Nephron (organoid): ENCODE data around the gene TPRN.

Experiments
- H3K27ac Mint-ChIP-seq, 3 experiments: 2 replicates each; pipeline ENCODE4 v1.8.0; 2020; ENCODE audit warnings: mixed read lengths in 3 of 3, mild to moderate bottlenecking in 2 of 3, moderate library complexity in 1 of 3
- H3K27me3 Mint-ChIP-seq: 2 replicates; pipeline ENCODE4 v1.8.0; 2021; ENCODE audit warnings: low read depth, mild to moderate bottlenecking, moderate library complexity, mixed read lengths
- H3K36me3 Mint-ChIP-seq: 2 replicates; pipeline ENCODE4 v1.8.0; 2020; ENCODE audit warnings: low read depth, mixed read lengths
- H3K4me1 Mint-ChIP-seq: 2 replicates; pipeline ENCODE4 v1.8.0; 2020; ENCODE audit warnings: mixed read lengths
- H3K4me3 Mint-ChIP-seq, 3 experiments: 2 replicates each; pipeline ENCODE4 v1.8.0; 2020; ENCODE audit warnings: mild to moderate bottlenecking in 3 of 3, mixed read lengths in 3 of 3, moderate library complexity in 2 of 3
- H3K9me3 Mint-ChIP-seq: 2 replicates; pipeline ENCODE4 v1.8.0; 2020; ENCODE audit warnings: mixed read lengths
- CTCF ChIP-seq, 3 experiments: fragments of 200-600 bp; sonication (generic); IDR thresholded peaks; one replicate each; pipeline ENCODE4 v1.5.0; 2021; ENCODE audit warnings: antibody characterized with exemption in 3 of 3; ENCODE audit not compliant: unreplicated experiment in 3 of 3

Gene TPRN

DNA sequence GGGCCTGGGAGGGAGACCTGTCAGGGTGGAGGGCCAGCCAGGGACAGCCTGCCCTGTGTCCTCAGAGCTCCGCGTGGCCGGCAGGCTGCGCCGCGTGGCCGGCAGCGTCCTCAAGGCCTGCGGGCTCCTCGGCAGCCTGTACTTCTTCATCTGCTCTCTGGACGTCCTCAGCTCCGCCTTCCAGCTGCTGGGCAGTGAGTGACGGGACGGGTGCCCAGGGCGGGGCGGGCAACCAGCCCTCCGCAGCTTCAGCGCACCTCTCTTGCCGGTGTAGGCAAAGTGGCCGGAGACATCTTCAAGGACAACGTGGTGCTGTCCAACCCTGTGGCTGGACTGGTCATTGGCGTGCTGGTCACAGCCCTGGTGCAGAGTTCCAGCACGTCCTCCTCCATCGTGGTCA, 32.0 kb upstream of the TPRN start:
- H3K4me3 Mint-ChIP-seq = no peak overlapping the region
- H3K9me3 Mint-ChIP-seq = no peaks in the 10 kb centered on the region
- no peak overlapping the region for H3K27ac Mint-ChIP-seq
- H3K4me1 Mint-ChIP-seq = peaks cover 10% of the 10 kb centered on the region
- TF ChIP-seq CTCF (IDR thresholded peaks at IDR 0.05; ENCODE audit: unreplicated experiment in 3 of 3) = no peak
- H3K27me3 Mint-ChIP-seq = peaks cover 8% of the 10 kb centered on the region
- no peaks in the 10 kb centered on the region for H3K36me3 Mint-ChIP-seq

- H3K9me3 Mint-ChIP-seq = no peaks in the 10 kb centered on the region
- H3K27me3 Mint-ChIP-seq = peaks cover 9% of the 10 kb centered on the region
- no peak for TF ChIP-seq CTCF (IDR thresholded peaks at IDR 0.05; ENCODE audit: unreplicated experiment in 3 of 3)
- peaks cover 9% of the 10 kb centered on the region for H3K4me1 Mint-ChIP-seq
- H3K4me3 Mint-ChIP-seq = no peak overlapping the region
- H3K27ac Mint-ChIP-seq = no peak overlapping the region
- no peaks in the 10 kb centered on the region for H3K36me3 Mint-ChIP-seq
Measured at GRCh38 chr9:137232101-137232500, 31.6 kb upstream of the TPRN start.

DNA sequence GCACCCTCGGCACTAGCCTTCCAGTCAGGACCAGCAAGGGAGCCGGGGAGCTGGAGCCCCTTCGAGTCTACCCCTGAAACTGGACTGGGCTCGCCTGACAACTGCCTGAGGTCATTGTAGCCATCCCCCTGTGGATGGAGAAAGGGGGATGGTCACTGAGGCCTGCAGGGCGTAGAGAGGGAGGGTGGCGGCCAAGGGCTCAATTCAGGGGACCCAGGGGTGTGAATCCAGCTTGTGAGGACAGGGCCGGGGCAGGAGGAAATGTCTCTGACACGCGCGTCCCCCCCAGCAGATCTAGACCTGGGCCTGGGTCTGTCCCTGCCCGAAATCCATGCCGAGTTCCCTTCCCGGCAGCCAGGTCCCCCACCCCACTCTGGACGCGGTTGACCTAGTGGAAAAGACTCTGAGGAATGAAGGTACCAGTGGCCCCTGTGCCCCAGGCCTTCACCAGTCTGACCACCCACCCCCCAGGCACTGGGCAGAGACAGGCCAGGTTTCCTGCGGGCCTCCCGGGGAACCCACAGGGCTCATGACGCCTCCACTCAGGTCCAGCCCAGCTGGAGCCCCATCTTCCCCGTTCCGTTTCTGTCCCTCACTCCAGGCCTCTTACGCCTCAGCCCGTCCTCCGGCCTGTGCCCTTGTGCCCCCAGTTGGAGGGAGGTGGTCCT, 31.0 kb upstream of the TPRN start:
- H3K9me3 Mint-ChIP-seq = no peaks in the 10 kb centered on the region
- no peak for TF ChIP-seq CTCF (IDR thresholded peaks at IDR 0.05; ENCODE audit: unreplicated experiment in 3 of 3)
- peaks cover 9% of the 10 kb centered on the region for H3K4me1 Mint-ChIP-seq
- no peaks in the 10 kb centered on the region for H3K36me3 Mint-ChIP-seq
- peaks cover 9% of the 10 kb centered on the region for H3K27me3 Mint-ChIP-seq
- H3K4me3 Mint-ChIP-seq = no peak overlapping the region
- no peak overlapping the region for H3K27ac Mint-ChIP-seq

DNA sequence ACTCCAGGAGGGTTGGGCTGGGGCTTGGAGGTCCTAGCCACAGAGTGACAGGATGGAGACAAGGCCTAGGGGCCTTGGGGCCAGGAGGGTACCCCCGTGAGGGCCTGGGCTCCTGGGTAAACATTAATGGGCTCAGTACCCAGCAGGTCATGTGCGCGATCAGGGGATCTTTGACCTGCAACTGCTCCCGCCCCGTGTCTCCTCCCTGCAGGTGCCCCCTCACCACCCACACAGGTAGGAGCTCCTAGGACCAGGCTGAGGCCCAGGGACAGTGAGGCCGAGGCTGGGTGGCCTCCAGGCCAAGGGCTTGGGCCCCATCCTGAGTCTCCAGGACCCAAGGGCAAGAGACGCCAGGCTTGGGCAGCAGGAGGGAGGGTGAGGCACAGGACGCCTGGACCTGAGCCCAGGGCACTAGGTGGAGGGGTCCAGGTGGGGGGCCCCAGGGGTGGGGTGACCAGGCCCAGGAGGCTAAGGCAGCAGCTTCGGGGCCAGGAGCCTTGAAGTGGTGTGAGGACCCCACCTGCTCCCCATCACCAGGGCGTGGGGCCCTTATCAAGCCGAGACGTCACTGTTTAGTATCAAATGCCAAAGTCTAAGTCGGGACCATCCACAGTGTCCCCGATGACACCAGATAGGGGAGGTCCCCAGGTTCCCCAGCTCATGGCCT, 30.3 kb upstream of the TPRN start, which contains the start of gene SLC34A3:
SLC34A3 (plus strand) TSS at position 197 of the 667 bp plus-strand sequence. CDS start 802 bp downstream, outside the sequence.
- TF ChIP-seq CTCF (IDR thresholded peaks at IDR 0.05; ENCODE audit: unreplicated experiment in 3 of 3) = no peak
- H3K36me3 Mint-ChIP-seq = no peaks in the 10 kb centered on the region
- H3K27ac Mint-ChIP-seq = peak within 1 kb of the TSS in 2 of 3 experiments; percentile 72 to 73
- no peak within 1 kb of the TSS for H3K4me3 Mint-ChIP-seq
- H3K9me3 Mint-ChIP-seq = no peaks in the 10 kb centered on the region
- peaks cover 9% of the 10 kb centered on the region for H3K27me3 Mint-ChIP-seq
- H3K4me1 Mint-ChIP-seq = peaks cover 9% of the 10 kb centered on the region

DNA sequence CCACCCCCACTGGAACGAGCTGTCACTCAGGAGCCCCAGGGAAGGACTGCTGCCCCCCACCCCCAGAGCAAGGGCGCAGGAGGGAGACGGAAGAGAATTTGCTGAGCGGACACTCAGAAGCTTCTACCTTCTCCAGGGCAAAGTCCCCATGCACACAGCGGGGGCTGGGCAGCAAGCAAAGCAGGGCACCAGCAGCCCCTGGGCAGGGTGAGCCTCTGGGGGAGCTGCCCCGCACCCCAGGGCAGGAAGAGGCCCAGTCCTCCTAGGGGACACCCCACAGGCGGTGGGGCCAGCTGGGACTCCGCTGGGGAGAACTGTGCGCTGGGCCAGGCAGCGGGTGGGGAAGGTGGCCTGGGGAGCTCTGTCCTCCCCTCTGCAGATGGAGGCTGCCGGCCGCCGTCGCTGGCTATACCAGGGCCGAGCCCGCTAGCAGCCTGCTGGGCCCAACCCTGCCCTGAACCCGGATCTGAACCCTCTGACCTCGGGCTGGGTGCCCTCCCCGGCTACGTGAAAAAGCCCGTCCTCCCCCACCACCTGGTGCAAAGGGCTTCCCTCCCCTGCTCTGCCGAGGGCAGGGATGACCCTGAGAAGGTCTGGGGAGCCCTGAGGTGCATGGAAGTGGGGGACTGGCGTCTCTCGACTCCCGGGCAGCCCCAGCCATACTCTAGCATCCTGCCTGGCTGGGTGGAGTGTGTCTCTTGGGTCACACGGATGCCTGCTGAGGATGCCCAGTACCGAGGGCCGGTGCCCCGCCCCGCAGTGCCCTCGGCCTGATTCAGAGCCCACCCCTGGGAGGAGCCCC, 29.6 kb upstream of the TPRN start:
- Mint-ChIP-seq H3K4me3 (no peak overlapping the region), H3K27ac (peak overlapping the region in 2 of 3 experiments; percentile 72 to 73), H3K27me3 (peaks cover 7% of the 10 kb centered on the region), H3K36me3 (no peaks in the 10 kb centered on the region), H3K9me3 (no peaks in the 10 kb centered on the region), H3K4me1 (peaks cover 9% of the 10 kb centered on the region)
- no peak for TF ChIP-seq CTCF (IDR thresholded peaks at IDR 0.05; ENCODE audit: unreplicated experiment in 3 of 3)
